H9 (cell line): ENCODE results near the gene INTS7. TPM values are rescaled to one million over a fixed set of nuclear protein-coding genes. Genes with fewer than 3 reads are reported as not detected.

ENCODE experiments used
- DNase-seq: peaks from one replicate; pipeline ENCODE4 v3.0.0-alpha.2; 2017
- H2AFZ ChIP-seq: one replicate; pipeline ENCODE4 v1.6.1; 2013; ENCODE audit warnings: mild to moderate bottlenecking, low read length, control low read depth, moderate library complexity
- H2AK5ac ChIP-seq: 2 replicates; pipeline ENCODE4 v1.6.1; 2013; ENCODE audit warnings: low read length, control low read depth, mixed read lengths; ENCODE audit not compliant: insufficient read length
- H2BK120ac ChIP-seq: one replicate; pipeline ENCODE4 v1.6.1; 2013; ENCODE audit warnings: low read depth, mild to moderate bottlenecking, low read length, control low read depth, inconsistent platforms; ENCODE audit not compliant: poor library complexity, severe bottlenecking
- H2BK12ac ChIP-seq: 2 replicates; pipeline ENCODE4 v1.6.1; 2013; ENCODE audit warnings: low read length, control low read depth, mixed read lengths, low read depth; ENCODE audit not compliant: insufficient read length
- H2BK15ac ChIP-seq: 2 replicates; pipeline ENCODE4 v1.6.1; 2013; ENCODE audit warnings: low read depth, low read length, control low read depth
- H2BK20ac ChIP-seq: one replicate; pipeline ENCODE4 v1.6.1; 2013; ENCODE audit warnings: low read depth, mild to moderate bottlenecking, low read length, control low read depth, inconsistent platforms; ENCODE audit not compliant: poor library complexity, severe bottlenecking
- H2BK5ac ChIP-seq: 2 replicates; pipeline ENCODE4 v1.6.1; 2013; ENCODE audit warnings: low read length, control low read depth, mixed read lengths; ENCODE audit not compliant: insufficient read length
- H3K14ac ChIP-seq: 2 replicates; pipeline ENCODE4 v1.6.1; 2013; ENCODE audit warnings: low read length, control low read depth; ENCODE audit not compliant: insufficient read depth
- H3K18ac ChIP-seq: 2 replicates; pipeline ENCODE4 v1.6.1; 2013; ENCODE audit warnings: low read depth, mild to moderate bottlenecking, mixed read lengths, low read length, control low read depth; ENCODE audit not compliant: insufficient read length
- H3K23ac ChIP-seq: 2 replicates; pipeline ENCODE4 v1.6.1; 2013; ENCODE audit warnings: low read length, control low read depth, mixed read lengths, low read depth; ENCODE audit not compliant: insufficient read length
- H3K23me2 ChIP-seq: 2 replicates; pipeline ENCODE4 v1.6.1; 2013; ENCODE audit warnings: low read depth, mild to moderate bottlenecking, mixed read lengths, low read length, control low read depth; ENCODE audit not compliant: insufficient read length, poor library complexity, severe bottlenecking
- H3K27ac ChIP-seq: 2 replicates; pipeline ENCODE4 v1.5.1; 2013; ENCODE audit warnings: low read length, control low read depth, mixed read lengths, low read depth; ENCODE audit not compliant: insufficient read length
- H3K27me3 ChIP-seq: 2 replicates; pipeline ENCODE4 v1.6.1; 2013; ENCODE audit warnings: low read length, control low read depth, inconsistent platforms; ENCODE audit not compliant: insufficient read depth
- H3K4ac ChIP-seq: 2 replicates; pipeline ENCODE4 v1.6.1; 2013; ENCODE audit warnings: low read depth, mild to moderate bottlenecking, control low read depth, inconsistent platforms, low read length, moderate library complexity
- H3K4me1 ChIP-seq: 2 replicates; pipeline ENCODE4 v1.6.1; 2013; ENCODE audit warnings: low read length, control low read depth, inconsistent platforms; ENCODE audit not compliant: insufficient read depth
- H3K4me2 ChIP-seq: 2 replicates; pipeline ENCODE4 v1.6.1; 2013; ENCODE audit warnings: low read length, control low read depth, mixed read lengths; ENCODE audit not compliant: insufficient read length, insufficient read depth
- H3K56ac ChIP-seq: 2 replicates; pipeline ENCODE4 v1.6.1; 2013; ENCODE audit warnings: low read depth, mild to moderate bottlenecking, mixed read lengths, low read length, control low read depth; ENCODE audit not compliant: insufficient read length
- H3K79me1 ChIP-seq: 2 replicates; pipeline ENCODE4 v1.6.1; 2013; ENCODE audit warnings: low read depth, mild to moderate bottlenecking, moderate library complexity, low read length, control low read depth, inconsistent platforms; ENCODE audit not compliant: insufficient read depth, poor library complexity, severe bottlenecking
- H3K79me2 ChIP-seq: 2 replicates; pipeline ENCODE4 v1.6.1; 2013; ENCODE audit warnings: low read length, control low read depth, inconsistent platforms; ENCODE audit not compliant: insufficient read depth
- H3K9ac ChIP-seq: 2 replicates; pipeline ENCODE4 v1.6.1; 2013; ENCODE audit warnings: low read length, control low read depth, mixed read lengths; ENCODE audit not compliant: insufficient read length; ENCODE audit errors: extremely low read depth
- H3K9me3 ChIP-seq: one replicate; pipeline ENCODE4 v1.6.1; 2013; ENCODE audit warnings: low read depth, low read length, inconsistent platforms; ENCODE audit not compliant: control insufficient read depth
- H3T11ph ChIP-seq: one replicate; pipeline ENCODE4 v1.6.1; 2013; ENCODE audit warnings: mild to moderate bottlenecking, low read length, control low read depth, inconsistent platforms
- H4K20me1 ChIP-seq: one replicate; pipeline ENCODE4 v1.6.1; 2013; ENCODE audit not compliant: control insufficient read depth, insufficient read length, insufficient read depth
- H4K5ac ChIP-seq: 2 replicates; pipeline ENCODE4 v1.6.1; 2013; ENCODE audit warnings: low read depth, mild to moderate bottlenecking, mixed read lengths, low read length, control low read depth; ENCODE audit not compliant: insufficient read length
- H4K8ac ChIP-seq: replicated peaks from 2 replicates; pipeline ENCODE4 v1.6.1; 2013; ENCODE audit warnings: low read length, control low read depth, mixed read lengths, low read depth; ENCODE audit not compliant: insufficient read length
- H4K91ac ChIP-seq: 2 replicates; pipeline ENCODE4 v1.6.1; 2013; ENCODE audit warnings: low read depth, mild to moderate bottlenecking, moderate library complexity, mixed read lengths, low read length, control low read depth; ENCODE audit not compliant: insufficient read length
- H3K27ac Mint-ChIP-seq, 3 experiments: 2 replicates in 2 of 3; 3 replicates in 1 of 3; pipeline ENCODE4 v1.8.0; 2020 to 2021; ENCODE audit warnings: mixed read lengths in 3 of 3, mild to moderate bottlenecking in 1 of 3, moderate library complexity in 1 of 3
- H3K27me3 Mint-ChIP-seq: 2 replicates; pipeline ENCODE4 v1.8.0; 2021; ENCODE audit warnings: low read depth, mild to moderate bottlenecking, moderate library complexity, mixed read lengths
- H3K36me3 Mint-ChIP-seq, 3 experiments: 2 replicates in 2 of 3; 3 replicates in 1 of 3; pipeline ENCODE4 v1.8.0; 2020 to 2021; ENCODE audit warnings: low read depth in 3 of 3, mixed read lengths in 3 of 3; ENCODE audit not compliant: insufficient read depth in 1 of 3
- H3K4me1 Mint-ChIP-seq, 2 experiments: 2 replicates each; pipeline ENCODE4 v1.8.0; 2020; ENCODE audit warnings: mixed read lengths in 2 of 2
- H3K4me3 Mint-ChIP-seq, 2 experiments: 2 replicates in 1 of 2; 3 replicates in 1 of 2; pipeline ENCODE4 v1.8.0; 2020 to 2021; ENCODE audit warnings: mild to moderate bottlenecking in 2 of 2, mixed read lengths in 2 of 2, moderate library complexity in 1 of 2
- H3K9me3 Mint-ChIP-seq, 2 experiments: 2 replicates in 1 of 2; 3 replicates in 1 of 2; pipeline ENCODE4 v1.8.0; 2020; ENCODE audit warnings: mild to moderate bottlenecking in 2 of 2, mixed read lengths in 2 of 2, moderate library complexity in 1 of 2
- CTCF ChIP-seq: fragments of 200-600 bp; sonication (generic); conservative IDR thresholded peaks from 3 replicates; pipeline ENCODE4 v1.8.0; 2021; ENCODE audit warnings: antibody characterized with exemption, mild to moderate bottlenecking
- WGBS: extraction: QIAGEN DNeasy Blood & Tissue Kit; methylation state at CpG from one replicate; pipeline ENCODE4 v1.1.7; 2013; ENCODE audit warnings: missing lambda C conversion rate, low lambda C conversion rate, mixed read lengths; ENCODE audit not compliant: insufficient read length; ENCODE audit errors: extremely low coverage; 5-methylcytosine and 5-hydroxymethylcytosine counted together
- total RNA-seq: library from RNA; stranded (reverse); gene quantifications from 2 replicates; pipeline ENCODE4 v1.2.1, GENCODE V29; 2021

INTS7 gene
- total RNA-seq, 1 experiment from 2014 or later: 32.3 TPM

GRCh38 chr1:212009561-212009960 lies 25.8 kb downstream of the INTS7 start:
- Histone ChIP-seq H3K27ac (no peak overlapping the region), H3K18ac (no peak overlapping the region), H2BK15ac (no peak overlapping the region), H3K23ac (no peak overlapping the region), H3K14ac (no peak overlapping the region), H2BK20ac (no peak overlapping the region), H3K4me2 (no peak overlapping the region), H2AK5ac (no peak overlapping the region), H2BK5ac (no peak overlapping the region), H4K5ac (no peak overlapping the region), H2AFZ (no peak overlapping the region), H3K56ac (no peak overlapping the region), H3K4ac (no peak overlapping the region), H4K91ac (no peak overlapping the region), H3K9me3 (no peaks in the 10 kb centered on the region), H3K79me1 (no peaks in the 10 kb centered on the region), H3T11ph (no peak overlapping the region), H3K27me3 (no peaks in the 10 kb centered on the region), H2BK12ac (no peak overlapping the region), H3K9ac (no peak overlapping the region), H4K8ac (no peak overlapping the region), H3K23me2 (no peaks in the 10 kb centered on the region), H4K20me1 (no peaks in the 10 kb centered on the region), H3K79me2 (no peaks in the 10 kb centered on the region), H3K4me1 (no peaks in the 10 kb centered on the region), H2BK120ac (no peak overlapping the region)
- DNase-seq: no peak
- Mint-ChIP-seq H3K4me3 (no peak overlapping the region), H3K9me3 (peaks cover under 1 to 1% of the 10 kb centered on the region in 2 experiments; a peak in 2 of 5 replicates), H3K27ac (no peak overlapping the region), H3K4me1 (0 out of 4 replicates have a peak, but pooled peaks cover 0 to 5% of the 10 kb centered on the region in 2 experiments), H3K27me3 (no peaks in the 10 kb centered on the region), H3K36me3 (peaks cover 3 to 25% (median 7%) of the 10 kb centered on the region in 3 experiments; a peak in 6 of 7 replicates)
- TF ChIP-seq CTCF: no peak
- WGBS: no CpG with 5 or more reads among the region's 1 CpG
